Measurements from ENCODE around the gene SOHLH1. TPM values are rescaled to one million over a fixed set of nuclear protein-coding genes. Genes with fewer than 3 reads are reported as not detected.

The SOHLH1 gene
- total and polyA plus RNA-seq, 3 donors from 2014 or later, result 18.4 to 32.7 (median 18.7) TPM

DNA sequence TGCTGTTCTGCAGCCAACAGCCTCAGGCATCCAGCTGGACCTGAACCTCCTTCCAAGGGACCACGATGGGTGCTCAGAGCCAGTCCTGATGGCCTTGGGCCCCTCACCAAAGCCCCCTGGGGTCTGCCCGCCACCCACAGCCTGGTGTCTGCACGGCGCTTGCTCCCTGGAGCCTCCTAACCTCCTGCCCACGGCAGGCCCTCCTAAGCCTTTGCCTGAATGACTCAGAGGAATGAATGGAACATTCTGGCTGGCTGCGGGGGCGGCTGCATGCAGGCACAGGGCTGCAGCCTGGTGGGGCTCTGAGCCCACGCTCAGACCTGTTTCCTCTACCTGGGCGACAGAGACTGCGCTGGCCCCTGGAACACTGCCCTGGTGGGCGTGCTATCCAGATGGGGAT, 6.9 kb downstream of the SOHLH1 start:
- intact Hi-C loops (cut with DNase I; ENCODE audit: low total_unique reads), result no loop called here
- 78 to 83% methylated on average over 7 to 11 of the region's 11 CpGs for WGBS, 2 donors
- no peaks in the 10 kb centered on the region for H3K4me1 ChIP-seq
- no peak overlapping the region for H3K27ac ChIP-seq
- DNase-seq, result no peak
- H3K36me3 ChIP-seq (ENCODE audit: low read depth, missing control alignments), result no peaks in the 10 kb centered on the region
- TF ChIP-seq, protein P1, sequence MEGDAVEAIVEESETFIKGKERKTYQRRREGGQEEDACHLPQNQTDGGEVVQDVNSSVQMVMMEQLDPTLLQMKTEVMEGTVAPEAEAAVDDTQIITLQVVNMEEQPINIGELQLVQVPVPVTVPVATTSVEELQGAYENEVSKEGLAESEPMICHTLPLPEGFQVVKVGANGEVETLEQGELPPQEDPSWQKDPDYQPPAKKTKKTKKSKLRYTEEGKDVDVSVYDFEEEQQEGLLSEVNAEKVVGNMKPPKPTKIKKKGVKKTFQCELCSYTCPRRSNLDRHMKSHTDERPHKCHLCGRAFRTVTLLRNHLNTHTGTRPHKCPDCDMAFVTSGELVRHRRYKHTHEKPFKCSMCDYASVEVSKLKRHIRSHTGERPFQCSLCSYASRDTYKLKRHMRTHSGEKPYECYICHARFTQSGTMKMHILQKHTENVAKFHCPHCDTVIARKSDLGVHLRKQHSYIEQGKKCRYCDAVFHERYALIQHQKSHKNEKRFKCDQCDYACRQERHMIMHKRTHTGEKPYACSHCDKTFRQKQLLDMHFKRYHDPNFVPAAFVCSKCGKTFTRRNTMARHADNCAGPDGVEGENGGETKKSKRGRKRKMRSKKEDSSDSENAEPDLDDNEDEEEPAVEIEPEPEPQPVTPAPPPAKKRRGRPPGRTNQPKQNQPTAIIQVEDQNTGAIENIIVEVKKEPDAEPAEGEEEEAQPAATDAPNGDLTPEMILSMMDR (IDR thresholded peaks at IDR 0.05), result no peak
- no peak for TF ChIP-seq POLR2A (IDR thresholded peaks at IDR 0.05)
- H3K9me3 ChIP-seq, result no peaks in the 10 kb centered on the region
- H3K27me3 ChIP-seq, result no peaks in the 10 kb centered on the region
- no peak overlapping the region for H3K4me3 ChIP-seq

DNA sequence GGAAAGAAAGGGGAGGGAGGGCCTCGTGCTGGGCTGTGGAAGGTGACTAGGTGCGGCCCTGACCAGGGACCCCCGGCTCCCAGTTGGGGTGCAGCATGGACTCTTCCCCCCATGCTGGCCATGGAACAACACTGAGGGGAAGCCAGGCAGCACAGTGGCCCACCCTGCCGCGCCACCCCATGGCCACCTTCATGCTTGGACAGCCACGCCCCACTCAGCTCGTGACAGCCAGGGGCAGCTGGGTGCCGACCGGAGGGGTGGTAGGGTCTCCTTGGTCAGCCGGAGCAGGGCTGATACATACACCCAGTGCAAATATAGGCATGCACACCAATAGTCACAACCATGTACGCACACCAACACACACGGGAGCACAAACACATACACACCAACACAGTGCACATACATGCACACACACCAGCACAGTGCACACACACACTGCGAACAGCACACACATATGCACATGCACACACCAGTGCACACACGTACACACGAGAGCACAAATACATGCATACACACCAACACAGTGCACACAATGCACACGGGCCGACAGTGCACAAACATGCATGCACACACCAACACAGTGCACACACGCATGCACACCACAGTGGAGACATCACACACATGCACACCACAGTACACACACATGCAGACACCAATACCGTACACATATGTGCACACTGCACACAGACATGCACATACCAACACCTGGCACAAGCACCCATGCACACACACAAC, 8.3 kb downstream of the SOHLH1 start:
- intact Hi-C loops (cut with DNase I; ENCODE audit: low total_unique reads), result no loop called here
- Histone ChIP-seq H3K9me3 (no peaks in the 10 kb centered on the region), H3K4me1 (no peaks in the 10 kb centered on the region), H3K4me3 (no peak overlapping the region), H3K27ac (no peak overlapping the region), H3K36me3 (ENCODE audit: low read depth, missing control alignments) (no peaks in the 10 kb centered on the region), H3K27me3 (no peaks in the 10 kb centered on the region)
- no peak for TF ChIP-seq POLR2A (IDR thresholded peaks at IDR 0.05)
- TF ChIP-seq, protein P1 (IDR thresholded peaks at IDR 0.05), result no peak
- 95% methylated on average over 10 to 19 of the region's 19 CpGs for WGBS, 2 donors
- no peak for DNase-seq

DNA sequence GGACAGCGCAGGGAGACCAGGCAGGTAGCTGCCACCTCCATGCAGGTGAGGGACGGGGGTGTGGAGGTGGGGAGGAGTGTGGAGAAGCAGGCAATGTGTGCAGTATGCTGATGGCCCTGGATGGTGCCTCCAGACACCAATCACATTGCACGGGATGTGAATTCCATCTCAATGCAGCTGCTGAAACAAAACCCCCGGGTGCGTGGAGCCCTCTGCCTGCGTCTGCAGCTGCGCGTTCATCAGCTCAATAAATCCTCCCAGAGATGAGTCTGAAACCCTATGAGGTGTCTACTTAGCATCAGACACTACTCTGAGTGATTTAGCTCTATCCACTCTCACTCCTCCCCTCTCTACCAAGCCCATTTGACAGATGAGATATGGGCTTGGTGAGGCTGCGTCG, 10.3 kb downstream of the SOHLH1 start:
- H3K4me3 ChIP-seq, result no peak overlapping the region
- no peaks in the 10 kb centered on the region for H3K4me1 ChIP-seq
- 86 to 87% methylated on average over 2 to 10 of the region's 10 CpGs for WGBS, 2 donors
- no peak overlapping the region for H3K27ac ChIP-seq
- intact Hi-C loops (cut with DNase I; ENCODE audit: low total_unique reads), result no loop called here
- no peaks in the 10 kb centered on the region for H3K27me3 ChIP-seq
- DNase-seq, result no peak
- no peaks in the 10 kb centered on the region for H3K9me3 ChIP-seq
- TF ChIP-seq, protein P1 (IDR thresholded peaks at IDR 0.05), result no peak
- TF ChIP-seq POLR2A (IDR thresholded peaks at IDR 0.05), result no peak
- H3K36me3 ChIP-seq (ENCODE audit: low read depth, missing control alignments), result no peaks in the 10 kb centered on the region

DNA sequence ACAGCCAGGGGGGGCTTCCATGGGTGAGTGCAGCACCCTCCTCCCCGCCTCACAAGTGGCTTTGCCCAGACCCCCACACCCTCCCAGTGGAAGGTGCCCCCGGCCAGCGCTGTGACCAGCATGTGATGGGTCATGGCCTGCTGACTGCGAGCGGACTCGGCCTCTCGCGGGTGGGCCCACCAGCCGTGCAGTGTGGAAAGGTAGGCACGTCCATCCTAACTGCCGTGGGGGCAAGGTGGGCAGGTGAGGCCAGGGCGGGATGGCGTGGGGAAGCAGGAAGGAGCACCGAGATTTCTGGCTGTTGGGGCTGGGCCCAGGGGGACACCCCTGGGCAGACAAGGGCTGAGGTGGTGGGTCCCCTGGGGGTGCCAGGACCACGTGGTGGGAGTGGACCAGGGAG, 12.1 kb downstream of the SOHLH1 start:
- Histone ChIP-seq H3K36me3 (ENCODE audit: low read depth, missing control alignments) (no peaks in the 10 kb centered on the region), H3K27ac (no peak overlapping the region), H3K27me3 (no peaks in the 10 kb centered on the region), H3K4me1 (no peaks in the 10 kb centered on the region), H3K4me3 (no peak overlapping the region), H3K9me3 (no peaks in the 10 kb centered on the region)
- TF ChIP-seq, protein P1 (IDR thresholded peaks at IDR 0.05), result no peak
- no peak for TF ChIP-seq POLR2A (IDR thresholded peaks at IDR 0.05)
- WGBS, 2 donors, result 92 to 95% methylated on average over 4 to 13 of the region's 15 CpGs
- intact Hi-C loops (cut with DNase I; ENCODE audit: low total_unique reads), result no loop called here
- DNase-seq, result no peak

DNA sequence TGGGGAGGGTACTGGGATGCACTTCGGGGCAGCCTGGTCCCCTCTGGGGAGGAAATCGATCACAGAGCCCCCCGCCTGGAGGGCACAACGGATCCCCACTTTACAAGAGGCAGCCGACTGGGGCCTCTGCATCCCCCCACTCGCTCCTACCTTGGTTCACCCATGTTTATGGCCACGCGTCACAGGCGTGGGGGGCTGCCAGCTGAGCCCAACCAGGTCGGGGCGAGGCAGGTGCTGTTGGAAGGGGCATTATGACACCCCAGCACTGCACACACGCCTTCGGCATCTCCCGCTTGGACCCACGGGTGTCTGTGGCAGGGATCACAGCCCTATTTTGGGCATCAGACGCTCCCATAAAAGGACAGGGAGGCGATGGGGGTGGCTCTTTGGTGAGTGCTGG, 14.6 kb downstream of the SOHLH1 start:
- no peak overlapping the region for H3K4me3 ChIP-seq
- no peaks in the 10 kb centered on the region for H3K9me3 ChIP-seq
- TF ChIP-seq POLR2A (IDR thresholded peaks at IDR 0.05), result no peak
- TF ChIP-seq, protein P1 (IDR thresholded peaks at IDR 0.05), result no peak
- H3K36me3 ChIP-seq (ENCODE audit: low read depth, missing control alignments), result no peaks in the 10 kb centered on the region
- no peak for DNase-seq
- 58 to 84% methylated on average over 8 to 17 of the region's 17 CpGs for WGBS, 2 donors
- no peak overlapping the region for H3K27ac ChIP-seq
- H3K4me1 ChIP-seq, result no peaks in the 10 kb centered on the region
- intact Hi-C loops (cut with DNase I; ENCODE audit: low total_unique reads), result no loop called here
- H3K27me3 ChIP-seq, result no peaks in the 10 kb centered on the region
